ENCODE results near the gene MAP3K5. TPM values are rescaled to one million over a fixed set of nuclear protein-coding genes. Genes with fewer than 3 reads are reported as not detected.
A peak's percentile ranks its signal among the peaks of the same experiment; 100 is the strongest.

MAP3K5 gene
- total RNA-seq, 1 donor from 2014 or later: 5.7 TPM

- TF ChIP-seq, protein P1, sequence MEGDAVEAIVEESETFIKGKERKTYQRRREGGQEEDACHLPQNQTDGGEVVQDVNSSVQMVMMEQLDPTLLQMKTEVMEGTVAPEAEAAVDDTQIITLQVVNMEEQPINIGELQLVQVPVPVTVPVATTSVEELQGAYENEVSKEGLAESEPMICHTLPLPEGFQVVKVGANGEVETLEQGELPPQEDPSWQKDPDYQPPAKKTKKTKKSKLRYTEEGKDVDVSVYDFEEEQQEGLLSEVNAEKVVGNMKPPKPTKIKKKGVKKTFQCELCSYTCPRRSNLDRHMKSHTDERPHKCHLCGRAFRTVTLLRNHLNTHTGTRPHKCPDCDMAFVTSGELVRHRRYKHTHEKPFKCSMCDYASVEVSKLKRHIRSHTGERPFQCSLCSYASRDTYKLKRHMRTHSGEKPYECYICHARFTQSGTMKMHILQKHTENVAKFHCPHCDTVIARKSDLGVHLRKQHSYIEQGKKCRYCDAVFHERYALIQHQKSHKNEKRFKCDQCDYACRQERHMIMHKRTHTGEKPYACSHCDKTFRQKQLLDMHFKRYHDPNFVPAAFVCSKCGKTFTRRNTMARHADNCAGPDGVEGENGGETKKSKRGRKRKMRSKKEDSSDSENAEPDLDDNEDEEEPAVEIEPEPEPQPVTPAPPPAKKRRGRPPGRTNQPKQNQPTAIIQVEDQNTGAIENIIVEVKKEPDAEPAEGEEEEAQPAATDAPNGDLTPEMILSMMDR (IDR thresholded peaks at IDR 0.05; ENCODE audit: insufficient read depth, low read length, poor library complexity, severe bottlenecking): no peak
- no peak for DNase-seq (ENCODE audit: low read depth)
- Histone ChIP-seq H3K27me3 (ENCODE audit: control insufficient read depth, insufficient read depth, low read length) (no peaks in the 10 kb centered on the region), H3K36me3 (ENCODE audit: control insufficient read depth, insufficient read depth, low read length) (no peaks in the 10 kb centered on the region), H3K4me3 (ENCODE audit: low read depth, low read length) (peak overlapping the region; percentile 85)
Observed at GRCh38 chr6:136550045-136550329, 242.3 kb downstream of the MAP3K5 start.

GRCh38 chr6:136549300-136550044, 242.8 kb downstream of the MAP3K5 start:
- Histone ChIP-seq H3K27me3 (ENCODE audit: control insufficient read depth, insufficient read depth, low read length) (no peaks in the 10 kb centered on the region), H3K4me3 (ENCODE audit: low read depth, low read length) (peak overlapping the region; percentile 85), H3K36me3 (ENCODE audit: control insufficient read depth, insufficient read depth, low read length) (no peaks in the 10 kb centered on the region)
- DNase-seq (ENCODE audit: low read depth): no peak
- TF ChIP-seq, protein P1 (IDR thresholded peaks at IDR 0.05; ENCODE audit: insufficient read depth, low read length, poor library complexity, severe bottlenecking): no peak

DNA sequence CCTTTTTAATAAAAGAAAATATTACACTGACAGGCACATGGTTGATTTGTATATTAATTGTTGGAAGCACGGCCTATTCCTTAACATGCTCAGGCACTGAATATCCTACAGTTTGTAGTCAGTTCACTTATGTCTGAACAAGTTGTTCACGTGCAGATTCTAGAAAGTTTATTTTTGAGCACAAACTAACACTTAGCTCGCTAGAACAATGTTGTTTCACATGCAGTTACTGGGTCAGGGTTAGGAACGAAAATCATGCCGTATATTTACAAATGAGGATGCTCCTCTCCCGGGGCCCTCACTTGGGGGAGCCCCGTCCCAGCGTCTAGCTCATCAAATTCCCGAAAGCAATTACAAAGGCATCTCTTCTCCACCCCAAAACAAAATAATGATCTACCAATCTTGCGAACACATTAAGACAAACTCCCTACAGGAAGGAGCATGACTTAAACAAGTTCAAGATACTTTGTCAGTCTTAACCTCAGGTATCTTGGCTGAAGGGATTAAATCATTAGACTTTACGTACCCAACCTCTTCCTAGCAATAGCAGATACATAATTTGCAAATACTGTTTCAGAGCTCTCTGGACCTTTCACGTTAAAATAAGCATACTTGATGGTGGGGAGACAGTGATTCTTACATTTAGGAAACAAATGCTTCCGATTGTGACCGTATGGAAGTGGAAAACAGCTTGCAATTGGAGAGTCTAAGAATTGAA, 243.5 kb downstream of the MAP3K5 start:
- peak overlapping the region; percentile 85 for H3K4me3 ChIP-seq (ENCODE audit: low read depth, low read length)
- DNase-seq (ENCODE audit: low read depth): no peak
- H3K27me3 ChIP-seq (ENCODE audit: control insufficient read depth, insufficient read depth, low read length): no peaks in the 10 kb centered on the region
- TF ChIP-seq, protein P1 (IDR thresholded peaks at IDR 0.05; ENCODE audit: insufficient read depth, low read length, poor library complexity, severe bottlenecking): no peak
- H3K36me3 ChIP-seq (ENCODE audit: control insufficient read depth, insufficient read depth, low read length): no peaks in the 10 kb centered on the region

DNA sequence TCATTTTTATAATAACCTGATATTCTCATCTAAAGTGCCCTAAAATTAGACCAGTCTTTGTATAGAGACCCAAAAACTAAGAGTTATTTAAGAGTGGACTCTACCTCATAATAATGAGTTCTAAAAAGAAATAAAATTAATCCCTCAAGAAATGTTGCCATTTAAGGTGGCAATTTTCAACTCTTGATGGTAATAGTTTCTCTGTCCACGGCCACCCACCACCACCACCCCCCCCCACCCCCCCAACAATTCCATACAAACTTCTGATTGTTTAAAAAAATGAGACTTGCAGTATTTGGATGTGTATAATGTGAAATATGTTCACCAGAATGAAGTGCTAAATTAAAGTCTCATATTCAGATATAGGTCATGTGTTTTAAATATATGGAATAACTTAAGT, 244.4 kb downstream of the MAP3K5 start:
- Histone ChIP-seq H3K4me3 (ENCODE audit: low read depth, low read length) (no peak overlapping the region), H3K27me3 (ENCODE audit: control insufficient read depth, insufficient read depth, low read length) (no peaks in the 10 kb centered on the region), H3K36me3 (ENCODE audit: control insufficient read depth, insufficient read depth, low read length) (no peaks in the 10 kb centered on the region)
- TF ChIP-seq, protein P1 (IDR thresholded peaks at IDR 0.05; ENCODE audit: insufficient read depth, low read length, poor library complexity, severe bottlenecking): no peak
- DNase-seq (ENCODE audit: low read depth): no peak

DNA sequence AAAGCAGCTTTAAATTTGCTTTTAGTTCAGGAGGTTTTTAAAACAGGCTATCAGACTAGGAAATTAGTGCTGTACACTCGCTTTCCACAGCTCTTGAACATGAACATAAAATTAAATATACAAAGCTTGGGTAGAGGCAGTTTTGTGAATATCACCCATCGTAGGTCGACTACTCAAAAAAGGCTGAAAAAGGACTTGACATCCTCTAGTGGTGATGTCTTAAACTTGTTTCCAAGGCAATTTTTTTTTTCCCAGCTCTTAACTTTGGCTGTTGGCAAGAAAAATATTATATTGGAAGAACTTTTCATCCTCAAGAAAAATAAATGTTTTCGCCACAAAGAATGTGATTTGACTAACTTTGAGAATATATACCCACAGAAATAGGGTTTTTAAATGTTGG, 244.9 kb downstream of the MAP3K5 start:
- Histone ChIP-seq H3K27me3 (ENCODE audit: control insufficient read depth, insufficient read depth, low read length) (no peaks in the 10 kb centered on the region), H3K4me3 (ENCODE audit: low read depth, low read length) (no peak overlapping the region), H3K36me3 (ENCODE audit: control insufficient read depth, insufficient read depth, low read length) (no peaks in the 10 kb centered on the region)
- TF ChIP-seq, protein P1 (IDR thresholded peaks at IDR 0.05; ENCODE audit: insufficient read depth, low read length, poor library complexity, severe bottlenecking): peak; percentile 85
- no peak for DNase-seq (ENCODE audit: low read depth)

Measured in kidney epithelial cell (primary cell).